ENCODE measurements around the gene MAP4K4. TPM values are rescaled to one million over a fixed set of nuclear protein-coding genes. Genes with fewer than 3 reads are reported as not detected.

MAP4K4 gene
- polyA plus RNA-seq, 1 donor (not counting 4 experiments of a cell fraction or from before 2014, with no cell fraction given): 84.1 TPM

GRCh38 chr2:101781791-101782426 is 84.4 kb downstream of the MAP4K4 start:
- no peak overlapping the region for H3K27ac ChIP-seq (ENCODE audit: control insufficient read depth, insufficient read depth, low read length)
- peaks cover 2% of the 10 kb centered on the region for H3K4me1 ChIP-seq (ENCODE audit: control insufficient read depth, extremely low read depth, insufficient read depth, low read length)
- H3K36me3 ChIP-seq (ENCODE audit: control insufficient read depth in 2 of 2, extremely low read depth in 1 of 2, insufficient read depth in 2 of 2, low read length in 2 of 2): peaks cover 0 to 3% of the 10 kb centered on the region in 2 experiments
- peaks cover 9% of the 10 kb centered on the region for H4K20me1 ChIP-seq (ENCODE audit: control insufficient read depth, extremely low read depth, insufficient read depth, low read length)
- dilution Hi-C loops (cut with MboI; ENCODE audit: extremely low pct_ligation_motif_present, low sequenced_read_pairs): no loop called here
- H3K27me3 ChIP-seq (ENCODE audit: control insufficient read depth, extremely low read depth, insufficient read depth, low read length): no peaks in the 10 kb centered on the region
- no peak for TF ChIP-seq CTCF (optimal IDR thresholded peaks at IDR 0.05 in 1 of 3, IDR thresholded peaks at IDR 0.05 in 1 of 3, conservative IDR thresholded peaks at IDR 0.05 in 1 of 3; ENCODE audit: extremely low read depth in 1 of 3, insufficient read depth in 2 of 3, low read length in 3 of 3)
- no peak for TF ChIP-seq EZH2 (IDR thresholded peaks at IDR 0.05; ENCODE audit: low read length)
- H3K9me3 ChIP-seq (ENCODE audit: control insufficient read depth, low read depth, low read length): no peaks in the 10 kb centered on the region
- H3K9me1 ChIP-seq (ENCODE audit: control insufficient read depth, extremely low read depth, insufficient read depth, low read length): peaks cover 2% of the 10 kb centered on the region
- DNase-seq (ENCODE audit: low read depth, low spot score) (no peak), FAIRE-seq (no peak)
- H3K4me3 ChIP-seq (ENCODE audit: control insufficient read depth in 2 of 3, extremely low read depth in 1 of 3, insufficient read depth in 2 of 3, low read depth in 1 of 3, low read length in 3 of 3): no peak overlapping the region
- no peak overlapping the region for H3K9ac ChIP-seq (ENCODE audit: control insufficient read depth, extremely low read depth, insufficient read depth, low read length)
- peaks cover 98% of the 10 kb centered on the region for H3K79me2 ChIP-seq (ENCODE audit: control insufficient read depth, insufficient read depth, low read length)
- H2AFZ ChIP-seq (ENCODE audit: control insufficient read depth, low read length): no peak overlapping the region
- H3K4me2 ChIP-seq (ENCODE audit: control insufficient read depth, extremely low read depth, insufficient read depth, low read depth, low read length): no peak overlapping the region

- no peak overlapping the region for H3K4me2 ChIP-seq (ENCODE audit: control insufficient read depth, extremely low read depth, insufficient read depth, low read depth, low read length)
- H3K79me2 ChIP-seq (ENCODE audit: control insufficient read depth, insufficient read depth, low read length): peaks cover 98% of the 10 kb centered on the region
- H3K36me3 ChIP-seq (ENCODE audit: control insufficient read depth in 2 of 2, extremely low read depth in 1 of 2, insufficient read depth in 2 of 2, low read length in 2 of 2): peaks cover 0 to 3% of the 10 kb centered on the region in 2 experiments
- no peak overlapping the region for H3K9ac ChIP-seq (ENCODE audit: control insufficient read depth, extremely low read depth, insufficient read depth, low read length)
- H2AFZ ChIP-seq (ENCODE audit: control insufficient read depth, low read length): no peak overlapping the region
- H3K9me3 ChIP-seq (ENCODE audit: control insufficient read depth, low read depth, low read length): no peaks in the 10 kb centered on the region
- H3K27me3 ChIP-seq (ENCODE audit: control insufficient read depth, extremely low read depth, insufficient read depth, low read length): no peaks in the 10 kb centered on the region
- no peak overlapping the region for H3K4me3 ChIP-seq (ENCODE audit: control insufficient read depth in 2 of 3, extremely low read depth in 1 of 3, insufficient read depth in 2 of 3, low read depth in 1 of 3, low read length in 3 of 3)
- no peak overlapping the region for H3K27ac ChIP-seq (ENCODE audit: control insufficient read depth, insufficient read depth, low read length)
- no peak for TF ChIP-seq CTCF (optimal IDR thresholded peaks at IDR 0.05 in 1 of 3, IDR thresholded peaks at IDR 0.05 in 1 of 3, conservative IDR thresholded peaks at IDR 0.05 in 1 of 3; ENCODE audit: extremely low read depth in 1 of 3, insufficient read depth in 2 of 3, low read length in 3 of 3)
- no peak for TF ChIP-seq EZH2 (IDR thresholded peaks at IDR 0.05; ENCODE audit: low read length)
- H3K9me1 ChIP-seq (ENCODE audit: control insufficient read depth, extremely low read depth, insufficient read depth, low read length): peaks cover 2% of the 10 kb centered on the region
- no peak for FAIRE-seq
- no peak for DNase-seq (ENCODE audit: low read depth, low spot score)
- dilution Hi-C loops (cut with MboI; ENCODE audit: extremely low pct_ligation_motif_present, low sequenced_read_pairs): no loop called here
- H4K20me1 ChIP-seq (ENCODE audit: control insufficient read depth, extremely low read depth, insufficient read depth, low read length): peaks cover 9% of the 10 kb centered on the region
- H3K4me1 ChIP-seq (ENCODE audit: control insufficient read depth, extremely low read depth, insufficient read depth, low read length): peaks cover 2% of the 10 kb centered on the region
Measured at GRCh38 chr2:101782427-101782792, 84.9 kb downstream of the MAP4K4 start.
